ENCODE measurements around the gene FAM83B. TPM values are rescaled to one million over a fixed set of nuclear protein-coding genes. Genes with fewer than 3 reads are reported as not detected.
A peak's percentile ranks its signal among the peaks of the same experiment; 100 is the strongest.

FAM83B gene
- total and polyA plus RNA-seq, 2 of the 13 experiments (the other 11 are each of a cell fraction or from before 2014, with no cell fraction given) = not detected

DNA sequence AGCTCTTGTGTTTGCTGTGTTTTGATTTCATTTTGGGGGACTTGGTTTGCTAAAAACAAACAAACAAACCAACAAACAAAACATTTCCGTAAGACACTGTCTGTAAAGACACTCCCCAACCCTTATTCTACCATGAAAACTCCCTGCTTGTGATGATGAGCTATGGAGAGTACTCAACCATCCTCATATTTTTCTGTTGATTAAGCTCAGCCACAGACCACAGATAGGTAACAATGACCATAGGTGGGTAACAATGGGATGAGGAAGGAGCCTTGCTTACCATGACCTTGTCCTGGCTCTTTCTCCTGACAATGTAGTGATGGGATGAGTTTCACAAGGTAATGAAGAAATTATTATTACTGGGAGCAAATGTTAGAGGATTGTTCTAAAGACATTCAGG, 11.4 kb upstream of the FAM83B start (continued):
- TF ChIP-seq, protein P1, sequence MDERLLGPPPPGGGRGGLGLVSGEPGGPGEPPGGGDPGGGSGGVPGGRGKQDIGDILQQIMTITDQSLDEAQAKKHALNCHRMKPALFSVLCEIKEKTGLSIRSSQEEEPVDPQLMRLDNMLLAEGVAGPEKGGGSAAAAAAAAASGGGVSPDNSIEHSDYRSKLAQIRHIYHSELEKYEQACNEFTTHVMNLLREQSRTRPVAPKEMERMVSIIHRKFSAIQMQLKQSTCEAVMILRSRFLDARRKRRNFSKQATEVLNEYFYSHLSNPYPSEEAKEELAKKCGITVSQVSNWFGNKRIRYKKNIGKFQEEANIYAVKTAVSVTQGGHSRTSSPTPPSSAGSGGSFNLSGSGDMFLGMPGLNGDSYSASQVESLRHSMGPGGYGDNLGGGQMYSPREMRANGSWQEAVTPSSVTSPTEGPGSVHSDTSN (CRISPR knock-in tag; IDR thresholded peaks at IDR 0.05) = no peak
- TF ChIP-seq AGO2 (optimal IDR thresholded peaks at IDR 0.05; ENCODE audit: low read depth, low read length) (no peak), ZNF446 (CRISPR knock-in tag; IDR thresholded peaks at IDR 0.05) (no peak), NCOR1 (IDR thresholded peaks at IDR 0.05; ENCODE audit: borderline replicate concordance, low read length) (no peak), ZNF225 (CRISPR knock-in tag; IDR thresholded peaks at IDR 0.05) (no peak), KDM5A (IDR thresholded peaks at IDR 0.05; ENCODE audit: borderline replicate concordance, low read length) (no peak)
- TF ChIP-seq, protein P2, sequence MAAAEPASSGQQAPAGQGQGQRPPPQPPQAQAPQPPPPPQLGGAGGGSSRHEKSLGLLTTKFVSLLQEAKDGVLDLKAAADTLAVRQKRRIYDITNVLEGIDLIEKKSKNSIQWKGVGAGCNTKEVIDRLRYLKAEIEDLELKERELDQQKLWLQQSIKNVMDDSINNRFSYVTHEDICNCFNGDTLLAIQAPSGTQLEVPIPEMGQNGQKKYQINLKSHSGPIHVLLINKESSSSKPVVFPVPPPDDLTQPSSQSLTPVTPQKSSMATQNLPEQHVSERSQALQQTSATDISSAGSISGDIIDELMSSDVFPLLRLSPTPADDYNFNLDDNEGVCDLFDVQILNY (CRISPR knock-in tag; conservative IDR thresholded peaks at IDR 0.05) = no peak

DNA sequence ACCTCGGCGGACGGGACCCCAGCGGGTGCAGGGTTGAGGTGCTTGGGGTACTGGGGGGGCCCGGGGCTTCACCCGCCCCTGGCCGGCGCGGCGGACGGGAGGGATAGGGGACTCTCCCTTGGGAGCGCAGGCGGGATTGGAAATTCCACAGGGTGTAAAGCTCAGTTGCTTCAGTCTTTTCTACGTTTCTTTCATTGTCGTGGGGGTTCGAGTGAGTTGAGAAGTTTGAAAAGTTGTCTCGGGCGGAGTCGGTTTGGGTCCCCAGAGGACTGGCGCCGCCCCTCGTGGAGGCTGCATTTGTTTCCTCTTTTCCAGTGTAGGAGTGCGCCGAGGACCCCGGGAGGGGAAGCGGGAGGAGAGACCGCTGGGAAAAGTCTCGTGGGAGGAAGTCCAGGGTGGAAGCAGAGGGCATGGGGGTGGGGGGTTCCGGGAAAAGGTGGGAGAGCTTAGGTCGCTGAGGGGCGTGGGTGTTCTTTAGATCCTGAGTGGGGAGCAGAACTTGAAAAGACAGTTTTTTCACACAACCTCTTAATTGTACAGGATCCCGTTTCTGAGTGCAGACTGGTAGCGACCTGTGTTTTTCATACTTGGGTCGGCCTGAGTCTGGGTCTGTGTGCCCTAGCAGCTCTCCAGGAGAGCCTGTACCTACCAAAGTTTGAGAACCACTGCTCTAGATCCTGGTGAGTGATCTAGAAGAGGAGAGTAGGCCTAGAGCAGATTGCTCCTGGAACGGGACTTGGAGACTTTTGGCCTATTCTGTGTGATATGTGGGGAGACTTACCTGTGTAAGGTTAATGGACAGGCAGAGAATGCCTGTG, 495 bp downstream of the FAM83B start:
- Histone ChIP-seq H3K4me3 (replicated peaks in 1 of 3; ENCODE audit: insufficient read depth in 1 of 3, low read depth in 2 of 3, low read length in 3 of 3) (no peak overlapping the region), H4K20me1 (ENCODE audit: insufficient read depth, low read length) (no peaks in the 10 kb centered on the region), H3K9ac (ENCODE audit: insufficient read depth, low read depth, low read length) (no peak overlapping the region), H3K36me3 (replicated peaks in 1 of 2; ENCODE audit: control insufficient read depth in 1 of 2, insufficient read depth in 2 of 2, low read length in 2 of 2) (no peaks in the 10 kb centered on the region), H3K79me2 (ENCODE audit: insufficient read depth, low read length) (no peaks in the 10 kb centered on the region), H3K4me1 (ENCODE audit: insufficient read depth, low read length) (no peaks in the 10 kb centered on the region), H2AFZ (ENCODE audit: low read length) (no peak overlapping the region), H3K27ac (ENCODE audit: extremely low read length, insufficient read depth, low read length) (no peak overlapping the region), H3K4me2 (ENCODE audit: low read depth, low read length) (no peak overlapping the region), H3K9me3 (ENCODE audit: low read length) (no peaks in the 10 kb centered on the region), H3K27me3 (ENCODE audit: control insufficient read depth in 1 of 2, insufficient read depth in 2 of 2, low read length in 2 of 2) (peaks cover 0 to 15% of the 10 kb centered on the region in 2 experiments; a peak in 3 of 5 replicates)
- in situ Hi-C loops (cut with HindIII; ENCODE audit: extremely low pct_ligation_motif_present, low pct_unique_long_range_greater_than_20kb) (no loop called here), intact Hi-C loops (cut with micrococcal nuclease; ENCODE audit: unreplicated experiment) (no loop called here)
- no peak for DNase-seq (ENCODE audit: low spot score)
- CTCF ChIA-PET (ENCODE audit: low intra/inter-chr PET ratio, low total read pairs) = no interaction called here
- WGBS (ENCODE audit: low lambda C conversion rate) = 33% methylated on average over 35 of the region's 35 CpGs
- POLR2A ChIA-PET = no interaction called here
- BruUV-seq (replicated peaks) = no TSS peak
- peak; percentile 23; the same call in 2 of the 3 replicates for ATAC-seq
- no peak for FAIRE-seq
- TF ChIP-seq ZNF343 (CRISPR knock-in tag; IDR thresholded peaks at IDR 0.05) (no peak), ZNF460 (CRISPR knock-in tag; IDR thresholded peaks at IDR 0.05; ENCODE audit: borderline replicate concordance) (no peak), ZMYM4 (CRISPR knock-in tag; IDR thresholded peaks at IDR 0.05) (no peak), CENPT (CRISPR knock-in tag; IDR thresholded peaks at IDR 0.05; ENCODE audit: low read depth) (no peak), ZNF644 (CRISPR knock-in tag; IDR thresholded peaks at IDR 0.05; ENCODE audit: low read depth) (no peak), ZNF543 (CRISPR knock-in tag; IDR thresholded peaks at IDR 0.05) (no peak), HNF4G (IDR thresholded peaks at IDR 0.05; ENCODE audit: borderline replicate concordance, low read depth, low read length) (no peak), HNF4G (CRISPR knock-in tag; IDR thresholded peaks at IDR 0.05; ENCODE audit: borderline replicate concordance, low read depth) (no peak), CC2D1A (CRISPR knock-in tag; IDR thresholded peaks at IDR 0.05) (no peak), ZBTB42 (CRISPR knock-in tag; IDR thresholded peaks at IDR 0.05) (no peak)
- TF ChIP-seq, protein P3, sequence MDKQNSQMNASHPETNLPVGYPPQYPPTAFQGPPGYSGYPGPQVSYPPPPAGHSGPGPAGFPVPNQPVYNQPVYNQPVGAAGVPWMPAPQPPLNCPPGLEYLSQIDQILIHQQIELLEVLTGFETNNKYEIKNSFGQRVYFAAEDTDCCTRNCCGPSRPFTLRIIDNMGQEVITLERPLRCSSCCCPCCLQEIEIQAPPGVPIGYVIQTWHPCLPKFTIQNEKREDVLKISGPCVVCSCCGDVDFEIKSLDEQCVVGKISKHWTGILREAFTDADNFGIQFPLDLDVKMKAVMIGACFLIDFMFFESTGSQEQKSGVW (CRISPR knock-in tag; IDR thresholded peaks at IDR 0.05; ENCODE audit: borderline replicate concordance) = no peak
- TF ChIP-seq, protein P4, sequence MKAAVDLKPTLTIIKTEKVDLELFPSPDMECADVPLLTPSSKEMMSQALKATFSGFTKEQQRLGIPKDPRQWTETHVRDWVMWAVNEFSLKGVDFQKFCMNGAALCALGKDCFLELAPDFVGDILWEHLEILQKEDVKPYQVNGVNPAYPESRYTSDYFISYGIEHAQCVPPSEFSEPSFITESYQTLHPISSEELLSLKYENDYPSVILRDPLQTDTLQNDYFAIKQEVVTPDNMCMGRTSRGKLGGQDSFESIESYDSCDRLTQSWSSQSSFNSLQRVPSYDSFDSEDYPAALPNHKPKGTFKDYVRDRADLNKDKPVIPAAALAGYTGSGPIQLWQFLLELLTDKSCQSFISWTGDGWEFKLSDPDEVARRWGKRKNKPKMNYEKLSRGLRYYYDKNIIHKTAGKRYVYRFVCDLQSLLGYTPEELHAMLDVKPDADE (CRISPR knock-in tag; IDR thresholded peaks at IDR 0.05) = no peak

Measured in HepG2 (cell line).